Smooth muscle cell (in vitro differentiated cells): Measurements from ENCODE around the gene BICRA. TPM values are rescaled to one million over a fixed set of nuclear protein-coding genes. Genes with fewer than 3 reads are reported as not detected.

Experiments
- DNase-seq: peaks from one replicate; lab custom pipeline; 2025; ENCODE audit not compliant: unreplicated experiment; lab: John Stamatoyannopoulos, UW
- H2AFZ ChIP-seq: fragments of 200-600 bp; sonication (generic); 2 replicates; pipeline ENCODE4 v1.6.0; 2016; ENCODE audit warnings: antibody characterized with exemption, low read depth, mild to moderate bottlenecking
- H3F3A ChIP-seq: fragments of 200-600 bp; sonication (generic); 2 replicates; pipeline ENCODE4 v1.6.0; 2017; ENCODE audit warnings: antibody characterized with exemption, low read depth
- H3K27ac ChIP-seq: fragments of 200-600 bp; sonication (generic); 2 replicates; pipeline ENCODE4 v1.5.1; 2016; ENCODE audit warnings: low read depth, mild to moderate bottlenecking
- H3K27me3 ChIP-seq: fragments of 200-600 bp; sonication (generic); 2 replicates; pipeline ENCODE4 v1.6.1; 2016; ENCODE audit warnings: low read depth, mild to moderate bottlenecking
- H3K36me3 ChIP-seq: fragments of 200-600 bp; sonication (generic); 2 replicates; pipeline ENCODE4 v1.5.1; 2016; ENCODE audit warnings: low read depth
- H3K4me1 ChIP-seq: fragments of 200-600 bp; sonication (generic); 2 replicates; pipeline ENCODE4 v1.5.1; 2016; ENCODE audit warnings: low read depth
- H3K4me2 ChIP-seq: fragments of 200-600 bp; sonication (generic); 2 replicates; pipeline ENCODE4 v1.6.0; 2016; ENCODE audit warnings: mild to moderate bottlenecking
- H3K4me3 ChIP-seq: fragments of 200-600 bp; sonication (generic); 2 replicates; pipeline ENCODE4 v1.5.1; 2016; ENCODE audit warnings: mild to moderate bottlenecking
- H3K79me2 ChIP-seq: fragments of 200-600 bp; sonication (generic); 2 replicates; pipeline ENCODE4 v1.6.0; 2016; ENCODE audit warnings: low read depth, mild to moderate bottlenecking
- H3K9ac ChIP-seq: fragments of 200-600 bp; sonication (generic); 2 replicates; pipeline ENCODE4 v1.6.0; 2016; ENCODE audit warnings: low read depth
- H3K9me3 ChIP-seq: fragments of 200-600 bp; sonication (generic); replicated peaks from 2 replicates; pipeline ENCODE4 v1.5.1; 2016; ENCODE audit warnings: low read depth
- H4K20me1 ChIP-seq: fragments of 200-600 bp; sonication (generic); 2 replicates; pipeline ENCODE4 v1.6.0; 2016; ENCODE audit warnings: low read depth
- CTCF ChIP-seq: fragments of 200-600 bp; sonication (generic); IDR thresholded peaks from 2 replicates; pipeline ENCODE4 v1.5.1; 2017; ENCODE audit warnings: borderline replicate concordance, mild to moderate bottlenecking, antibody characterized with exemption; ENCODE audit not compliant: insufficient read depth, poor library complexity, severe bottlenecking
- WGBS: methylation state at CpG from one replicate; pipeline ENCODE4 v1.1.7; 2016; ENCODE audit warnings: low lambda C conversion rate; 5-methylcytosine and 5-hydroxymethylcytosine counted together
- polyA plus RNA-seq: library from polyadenylated mRNA; unstranded; fragments of >200 nt; fragmentation: Nextera tagmentation; extraction: Ambion mirVana; gene quantifications from 2 replicates; pipeline ENCODE4 v1.2.1, GENCODE V29; 2016
- total RNA-seq: library from RNA; depleted of rRNA; stranded (reverse); fragments of >200 nt; gene quantifications from 2 replicates; pipeline ENCODE4 v1.2.3, GENCODE V29; 2014

BICRA gene
- total and polyA plus RNA-seq, 2 experiments from 2014 or later: 3.6 to 10.0 TPM

- no peaks in the 10 kb centered on the region for H3K27me3 ChIP-seq
- no peaks in the 10 kb centered on the region for H3K9me3 ChIP-seq
- TF ChIP-seq CTCF: no peak
- no peaks in the 10 kb centered on the region for H3K36me3 ChIP-seq
- H3K27ac ChIP-seq: no peak overlapping the region
- no peak overlapping the region for H3K4me3 ChIP-seq
- H2AFZ ChIP-seq: no peak overlapping the region
- no peak for DNase-seq
- WGBS: 95% methylated on average over 8 of the region's 8 CpGs
- peaks cover 4% of the 10 kb centered on the region for H3K79me2 ChIP-seq
- no peaks in the 10 kb centered on the region for H3F3A ChIP-seq
- H4K20me1 ChIP-seq: peaks cover 55% of the 10 kb centered on the region
- H3K4me1 ChIP-seq: no peaks in the 10 kb centered on the region
- no peak overlapping the region for H3K4me2 ChIP-seq
- H3K9ac ChIP-seq: no peak overlapping the region
Observed at GRCh38 chr19:47676811-47677210, 67.9 kb downstream of the BICRA start.

DNA sequence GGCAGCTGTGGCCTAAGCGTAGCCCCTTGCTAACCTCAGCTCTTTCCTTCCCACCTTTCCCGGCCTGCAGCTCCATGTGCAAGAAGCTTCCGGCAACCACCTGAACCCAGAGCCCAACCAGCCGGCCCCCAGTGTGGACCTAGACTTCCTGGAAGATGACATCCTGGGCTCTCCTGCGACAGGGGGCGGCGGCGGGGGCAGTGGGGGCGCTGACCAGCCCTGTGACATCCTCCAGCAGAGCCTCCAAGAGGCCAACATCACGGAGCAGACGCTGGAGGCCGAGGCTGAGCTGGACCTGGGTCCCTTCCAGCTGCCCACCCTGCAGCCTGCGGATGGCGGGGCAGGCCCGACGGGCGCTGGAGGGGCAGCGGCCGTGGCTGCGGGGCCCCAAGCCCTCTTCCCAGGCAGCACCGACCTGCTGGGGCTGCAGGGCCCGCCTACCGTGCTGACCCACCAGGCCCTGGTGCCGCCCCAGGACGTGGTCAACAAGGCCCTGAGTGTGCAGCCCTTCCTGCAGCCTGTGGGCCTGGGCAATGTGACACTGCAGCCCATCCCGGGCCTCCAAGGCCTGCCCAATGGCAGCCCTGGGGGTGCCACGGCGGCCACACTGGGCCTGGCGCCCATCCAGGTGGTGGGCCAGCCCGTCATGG is 70.4 kb downstream of the BICRA start:
- no peaks in the 10 kb centered on the region for H3K27me3 ChIP-seq
- H4K20me1 ChIP-seq: peaks cover 48% of the 10 kb centered on the region
- H3K4me3 ChIP-seq: no peak overlapping the region
- no peak overlapping the region for H2AFZ ChIP-seq
- DNase-seq: no peak
- H3K4me2 ChIP-seq: no peak overlapping the region
- WGBS: 92% methylated on average over 25 of the region's 30 CpGs
- no peaks in the 10 kb centered on the region for H3K79me2 ChIP-seq
- no peaks in the 10 kb centered on the region for H3K4me1 ChIP-seq
- no peaks in the 10 kb centered on the region for H3F3A ChIP-seq
- no peak overlapping the region for H3K27ac ChIP-seq
- H3K36me3 ChIP-seq: peaks cover 3% of the 10 kb centered on the region
- no peak for TF ChIP-seq CTCF
- no peaks in the 10 kb centered on the region for H3K9me3 ChIP-seq
- no peak overlapping the region for H3K9ac ChIP-seq

- no peaks in the 10 kb centered on the region for H3K27me3 ChIP-seq
- H3K9ac ChIP-seq: no peak overlapping the region
- H3K9me3 ChIP-seq: no peaks in the 10 kb centered on the region
- no peaks in the 10 kb centered on the region for H3K79me2 ChIP-seq
- H3F3A ChIP-seq: no peaks in the 10 kb centered on the region
- H2AFZ ChIP-seq: no peak overlapping the region
- H3K4me2 ChIP-seq: no peak overlapping the region
- 97% methylated on average over 79 of the region's 90 CpGs for WGBS
- TF ChIP-seq CTCF: no peak
- no peak overlapping the region for H3K4me3 ChIP-seq
- peaks cover 3% of the 10 kb centered on the region for H3K36me3 ChIP-seq
- no peak for DNase-seq
- H3K4me1 ChIP-seq: no peaks in the 10 kb centered on the region
- H3K27ac ChIP-seq: no peak overlapping the region
- H4K20me1 ChIP-seq: peaks cover 48% of the 10 kb centered on the region
Observed at GRCh38 chr19:47679922-47680857, 71.3 kb downstream of the BICRA start.
